Measurements from ENCODE around the gene FPR3. TPM values are rescaled to one million over a fixed set of nuclear protein-coding genes. Genes with fewer than 3 reads are reported as not detected.
"Not testable (repeated sequence)": the region's sequence is repeated elsewhere in the genome, so short reads cannot be mapped to it uniquely, and the experiment has no call there.

FPR3 gene
- total RNA-seq: 1.6 TPM

GRCh38 chr19:51794885-51795490 lies at the start of gene FPR3:
Gene FPR3 (plus strand): TSS chr19:51795157. CDS start chr19:51823749, 28,592 bp downstream.
- no peak for DNase-seq (ENCODE audit: low spot score)
- no peak for ATAC-seq

- ATAC-seq: no peak
- DNase-seq (ENCODE audit: low spot score): no peak
Observed at GRCh38 chr19:51746731-51747130, 48.2 kb upstream of the FPR3 start.

GRCh38 chr19:51749979-51750378 lies 45.0 kb upstream of the FPR3 start:
- DNase-seq (ENCODE audit: low spot score): no peak
- no peak for ATAC-seq

GRCh38 chr19:51750400-51751094 lies 44.4 kb upstream of the FPR3 start:
- DNase-seq (ENCODE audit: low spot score): no peak
- ATAC-seq: no peak

- ATAC-seq (peak; percentile 48), DNase-seq (ENCODE audit: low spot score) (no peak)
Observed at GRCh38 chr19:51751655-51752054, 43.3 kb upstream of the FPR3 start, which contains the start of gene FPR1. Gene FPR1 (minus strand): TSS chr19:51751878. CDS start chr19:51746994, 4,884 bp downstream.

- no peak for DNase-seq (ENCODE audit: low spot score)
- ATAC-seq: no peak
Observed at GRCh38 chr19:51754109-51754508, 40.8 kb upstream of the FPR3 start.

- no peak for ATAC-seq
- DNase-seq (ENCODE audit: low spot score): no peak
Observed at GRCh38 chr19:51754770-51755169, 40.2 kb upstream of the FPR3 start.

GRCh38 chr19:51755571-51755970 lies 39.4 kb upstream of the FPR3 start:
- no peak for ATAC-seq
- DNase-seq (ENCODE audit: low spot score): no peak

- DNase-seq (ENCODE audit: low spot score): no peak
- ATAC-seq: no peak
Observed at GRCh38 chr19:51760697-51761356, 34.1 kb upstream of the FPR3 start, which contains the start of gene FPR2. Gene FPR2 (plus strand): TSS chr19:51761180. CDS start chr19:51768659, 7,479 bp downstream.

GRCh38 chr19:51761696-51762095 lies 33.3 kb upstream of the FPR3 start:
- no peak for DNase-seq (ENCODE audit: low spot score)
- ATAC-seq: no peak

GRCh38 chr19:51765086-51765485 lies 29.9 kb upstream of the FPR3 start:
- DNase-seq (ENCODE audit: low spot score) (no peak), ATAC-seq (no peak)

- DNase-seq (ENCODE audit: low spot score): no peak
- ATAC-seq: no peak
Observed at GRCh38 chr19:51766461-51766860, 28.5 kb upstream of the FPR3 start.

GRCh38 chr19:51771376-51772130 lies 23.4 kb upstream of the FPR3 start:
- DNase-seq (ENCODE audit: low spot score): no peak
- no peak for ATAC-seq

- no peak for ATAC-seq
Observed at GRCh38 chr19:51772977-51773376, 22.0 kb upstream of the FPR3 start.

GRCh38 chr19:51776561-51776960 lies 18.4 kb upstream of the FPR3 start:
- not testable (repeated sequence) for ATAC-seq; DNase-seq (ENCODE audit: low spot score)

More at GRCh38 chr19:51772977-51773376, 22.0 kb upstream of the FPR3 start:
- no peak for DNase-seq (ENCODE audit: low spot score)

- ATAC-seq (peak; percentile 79), DNase-seq (ENCODE audit: low spot score) (no peak)
Observed at GRCh38 chr19:51777570-51778462, 17.1 kb upstream of the FPR3 start.

GRCh38 chr19:51779181-51779580 lies 15.8 kb upstream of the FPR3 start:
- DNase-seq (ENCODE audit: low spot score): no peak
- ATAC-seq: no peak

- DNase-seq (ENCODE audit: low spot score): no peak
Observed at GRCh38 chr19:51779703-51780102, 15.3 kb upstream of the FPR3 start.

GRCh38 chr19:51780270-51780669 lies 14.7 kb upstream of the FPR3 start:
- ATAC-seq: no peak
- DNase-seq (ENCODE audit: low spot score): no peak

More at GRCh38 chr19:51779703-51780102, 15.3 kb upstream of the FPR3 start:
- no peak for ATAC-seq

- ATAC-seq (no peak), DNase-seq (ENCODE audit: low spot score) (no peak)
Observed at GRCh38 chr19:51781999-51782398, 13.0 kb upstream of the FPR3 start.
